HG03469 (cell line): ENCODE results near the gene APOL1.
"Not testable (repeated sequence)": the region's sequence is repeated elsewhere in the genome, so short reads cannot be mapped to it uniquely, and the experiment has no call there.

Experiments used
- ATAC-seq: cut with Tn5 transposase; IDR thresholded peaks from one replicate; pipeline ENCODE4 v1.9.1; 2021; ENCODE audit warnings: mild to moderate bottlenecking, moderate library complexity, moderate number of reproducible peaks; ENCODE audit not compliant: unreplicated experiment

APOL1 gene, protein sequence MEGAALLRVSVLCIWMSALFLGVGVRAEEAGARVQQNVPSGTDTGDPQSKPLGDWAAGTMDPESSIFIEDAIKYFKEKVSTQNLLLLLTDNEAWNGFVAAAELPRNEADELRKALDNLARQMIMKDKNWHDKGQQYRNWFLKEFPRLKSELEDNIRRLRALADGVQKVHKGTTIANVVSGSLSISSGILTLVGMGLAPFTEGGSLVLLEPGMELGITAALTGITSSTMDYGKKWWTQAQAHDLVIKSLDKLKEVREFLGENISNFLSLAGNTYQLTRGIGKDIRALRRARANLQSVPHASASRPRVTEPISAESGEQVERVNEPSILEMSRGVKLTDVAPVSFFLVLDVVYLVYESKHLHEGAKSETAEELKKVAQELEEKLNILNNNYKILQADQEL

DNA sequence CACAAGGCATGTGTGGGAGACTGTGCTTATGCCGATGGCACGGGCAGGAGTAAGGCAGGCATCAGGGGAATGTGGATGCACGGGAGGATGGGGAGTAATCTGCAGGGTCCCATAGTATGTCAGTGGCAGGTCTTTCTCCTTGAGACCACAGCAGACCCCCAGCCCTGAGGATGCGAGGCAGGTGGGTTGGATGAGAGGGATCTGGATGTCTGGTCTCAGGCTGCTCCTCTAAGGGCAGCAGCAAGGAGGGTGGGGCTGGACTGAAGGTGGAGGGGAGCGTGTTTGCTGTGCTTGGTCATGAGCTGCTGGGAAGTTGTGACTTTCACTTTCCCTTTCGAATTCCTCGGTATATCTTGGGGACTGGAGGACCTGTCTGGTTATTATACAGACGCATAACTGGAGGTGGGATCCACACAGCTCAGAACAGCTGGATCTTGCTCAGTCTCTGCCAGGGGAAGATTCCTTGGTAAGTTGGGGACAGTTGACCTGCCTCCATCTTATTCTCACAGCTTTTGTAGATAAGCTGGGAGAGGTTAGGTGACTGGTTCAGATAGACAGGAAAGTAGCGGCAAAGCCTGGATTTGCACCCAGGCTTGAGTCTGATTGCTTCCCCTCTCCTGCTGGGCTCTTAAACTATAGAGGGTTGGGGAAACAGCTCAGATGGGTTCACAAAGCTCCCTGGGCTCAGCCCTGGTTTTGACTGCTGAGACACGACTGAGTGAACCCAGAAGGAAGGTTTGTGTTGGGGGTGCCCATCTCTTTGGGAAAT, at the start of gene APOL1:
TSS of gene APOL1 (plus strand) at position 380 of the 769 bp plus-strand sequence. CDS start 1,823 bp downstream, outside the sequence.
- no peak for ATAC-seq

DNA sequence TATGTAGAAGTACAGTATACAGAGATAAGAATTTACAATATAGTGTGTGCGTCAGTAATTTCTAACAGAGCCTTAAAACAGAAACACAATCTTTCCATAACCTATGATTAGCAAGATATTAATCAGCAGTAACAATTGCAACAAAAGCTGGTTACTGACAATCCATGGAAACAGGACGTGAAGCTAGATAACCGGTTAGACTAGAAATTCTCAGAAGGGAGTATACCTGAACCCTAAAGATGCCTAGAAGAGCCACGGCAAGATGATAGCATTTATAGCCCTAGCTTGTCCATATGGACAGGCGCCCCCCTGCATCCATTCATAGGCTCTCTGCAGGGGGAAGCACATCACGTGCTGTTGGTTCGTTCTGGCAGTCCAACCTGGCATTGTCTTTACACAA, 49.5 kb upstream of the APOL1 start:
- ATAC-seq: not testable (repeated sequence)

DNA sequence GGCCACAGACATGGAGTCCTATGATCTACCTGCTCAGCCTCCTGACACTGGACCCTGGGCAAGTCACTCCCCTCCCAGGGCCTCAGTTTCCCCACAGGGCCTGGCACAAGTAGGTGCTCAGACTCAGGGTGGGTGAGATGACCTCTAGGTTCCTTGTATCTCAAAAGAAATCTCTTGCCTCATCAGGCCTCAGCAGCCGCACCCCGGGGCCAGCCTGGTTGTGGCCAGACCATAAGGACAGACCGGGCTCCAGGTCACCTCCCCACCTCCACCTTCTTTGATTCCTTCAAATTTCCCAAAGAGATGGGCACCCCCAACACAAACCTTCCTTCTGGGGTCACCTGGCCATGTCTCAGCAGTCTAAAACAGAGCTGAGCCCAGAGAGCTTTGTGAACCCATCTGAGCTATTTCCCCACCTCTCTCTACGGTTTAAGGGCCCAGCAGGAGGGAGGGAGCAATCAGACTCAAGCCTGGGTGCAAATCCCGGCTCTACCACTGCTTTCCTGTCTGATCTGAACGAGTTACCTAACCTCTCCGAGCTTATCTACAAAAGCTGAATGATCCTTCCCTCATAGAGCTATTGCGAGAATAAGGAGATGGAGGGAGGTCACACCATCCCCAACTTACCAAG, 48.8 kb upstream of the APOL1 start:
- no peak for ATAC-seq

DNA sequence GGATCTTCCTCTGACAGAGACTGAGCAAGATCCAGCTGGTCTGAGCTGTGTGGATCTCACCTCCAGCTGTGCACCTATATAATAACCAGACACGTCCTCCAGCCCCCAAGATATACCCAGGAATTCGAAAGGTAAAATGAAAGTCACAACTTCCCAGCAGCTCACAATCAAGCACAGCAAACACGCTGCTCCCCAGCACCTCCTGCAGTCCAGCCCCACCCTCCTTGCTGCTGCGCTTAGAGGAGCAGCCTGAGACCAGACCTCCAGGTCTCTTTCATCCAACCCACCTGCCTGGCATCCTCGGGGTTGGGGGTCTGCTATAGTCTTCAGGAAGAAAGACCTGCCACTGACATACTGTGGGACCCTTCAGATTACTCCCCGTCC, 48.3 kb upstream of the APOL1 start:
- no peak for ATAC-seq

GRCh38 chr22:36205573-36205972, 47.4 kb upstream of the APOL1 start:
- ATAC-seq: not testable (repeated sequence)

DNA sequence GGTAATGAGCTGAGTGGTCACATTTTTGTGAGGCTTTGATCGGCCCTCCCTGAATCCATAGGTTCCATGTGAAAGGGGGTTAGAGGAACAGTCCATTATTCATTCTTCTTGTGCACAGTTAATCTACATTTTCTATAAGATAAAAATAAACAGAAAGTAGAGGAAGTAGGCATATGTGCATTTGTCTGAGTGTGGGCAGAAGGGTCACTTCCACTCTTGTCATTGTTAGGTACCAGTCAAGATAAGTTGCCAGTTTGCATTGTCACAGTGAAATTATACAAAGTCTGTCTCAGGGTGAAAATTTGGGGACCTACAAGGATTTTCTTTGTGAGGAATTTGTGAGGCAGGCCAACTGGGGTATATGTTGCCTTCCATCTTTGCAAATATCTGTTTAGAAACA, 46.7 kb upstream of the APOL1 start:
- ATAC-seq: no peak

- ATAC-seq: no peak
Observed at GRCh38 chr22:36208162-36208765, 44.7 kb upstream of the APOL1 start.

DNA sequence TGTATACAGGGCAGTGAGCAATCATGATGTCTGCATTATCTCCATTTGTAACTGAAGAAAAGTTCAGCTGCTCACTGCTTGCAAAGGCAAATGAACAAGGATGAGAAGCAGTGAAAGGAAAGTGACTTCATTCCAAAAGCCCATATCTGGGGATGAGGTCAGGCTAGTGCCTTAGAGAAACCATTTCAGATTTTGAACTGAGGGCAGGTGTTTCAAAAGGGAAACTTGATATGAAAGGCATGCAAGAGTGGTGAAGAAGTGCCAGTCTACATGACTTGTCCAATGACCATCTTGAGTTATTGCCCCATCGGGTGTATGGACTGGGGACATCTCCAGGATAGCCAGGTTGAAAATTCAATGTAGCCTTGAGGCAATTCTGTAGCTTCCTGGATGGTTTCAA, 44.0 kb upstream of the APOL1 start:
- no peak for ATAC-seq

DNA sequence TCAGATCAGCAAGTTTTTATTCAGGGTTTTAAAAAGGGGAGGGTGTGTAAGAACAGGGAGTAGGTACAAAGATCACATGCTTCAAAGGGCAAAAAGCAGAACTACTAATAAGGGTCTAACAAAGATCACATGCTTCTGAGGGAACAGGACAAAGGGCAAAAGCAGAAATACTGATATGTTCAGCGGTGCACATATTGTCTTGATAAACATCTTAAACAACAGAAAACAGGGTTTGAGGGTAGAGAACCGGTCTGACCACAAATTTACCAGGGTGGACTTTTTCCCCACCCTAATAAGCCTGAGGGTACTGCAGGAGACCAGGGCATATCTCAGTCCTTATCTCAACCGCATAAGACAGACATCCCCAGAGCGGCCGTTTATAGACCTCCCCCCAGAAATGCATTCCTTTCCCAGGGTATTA, 43.4 kb upstream of the APOL1 start:
- ATAC-seq: not testable (repeated sequence)

DNA sequence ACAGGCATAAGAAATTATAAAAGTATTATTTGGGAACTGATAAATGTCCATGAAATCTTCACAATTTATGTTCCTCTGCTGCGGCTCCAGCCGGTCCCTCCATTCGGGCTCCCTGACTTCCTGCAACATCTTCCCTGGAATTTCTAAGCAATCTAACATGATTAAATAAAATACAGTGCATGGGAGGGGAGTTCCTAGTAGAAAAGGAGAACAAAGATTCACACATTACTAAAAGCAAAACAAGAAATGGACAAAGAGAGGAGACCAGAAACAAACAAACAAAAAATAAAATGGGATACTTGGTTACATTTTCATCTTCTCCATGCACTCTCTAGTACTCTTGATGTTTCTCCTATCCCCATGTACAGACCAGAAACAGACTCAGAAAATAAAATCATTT, 42.7 kb upstream of the APOL1 start:
- ATAC-seq: no peak

DNA sequence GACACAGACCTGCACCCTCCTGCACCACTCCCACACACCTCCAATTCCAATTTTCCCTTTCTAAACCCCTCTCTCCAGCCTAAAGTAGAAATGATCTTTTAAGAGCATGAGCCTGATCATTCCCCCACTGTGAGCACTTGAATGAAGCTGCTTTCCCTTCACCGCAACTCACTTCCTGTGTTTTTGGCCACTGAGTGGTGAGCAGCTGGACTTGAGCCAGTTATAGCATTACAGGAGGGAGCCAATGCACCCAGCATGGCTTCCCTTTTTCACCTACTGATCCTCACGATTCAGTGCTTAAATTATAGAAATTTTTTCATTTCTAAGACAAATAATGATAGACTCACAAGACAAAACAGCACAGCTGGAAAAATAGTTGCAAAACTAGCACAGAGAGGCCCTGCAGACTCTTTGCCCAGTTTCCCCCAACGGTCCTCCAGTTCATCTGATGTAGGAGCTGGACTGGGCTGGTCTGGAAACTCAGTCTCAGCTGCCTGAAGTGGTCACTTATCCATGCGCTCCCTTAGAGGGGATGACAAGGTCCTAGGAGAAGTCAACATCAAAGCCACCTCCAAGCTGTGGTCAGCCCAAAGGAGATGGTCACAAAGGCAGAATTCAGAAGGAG, 41.6 kb upstream of the APOL1 start:
- no peak for ATAC-seq

- no peak for ATAC-seq
Observed at GRCh38 chr22:36212901-36213300, 40.0 kb upstream of the APOL1 start.

DNA sequence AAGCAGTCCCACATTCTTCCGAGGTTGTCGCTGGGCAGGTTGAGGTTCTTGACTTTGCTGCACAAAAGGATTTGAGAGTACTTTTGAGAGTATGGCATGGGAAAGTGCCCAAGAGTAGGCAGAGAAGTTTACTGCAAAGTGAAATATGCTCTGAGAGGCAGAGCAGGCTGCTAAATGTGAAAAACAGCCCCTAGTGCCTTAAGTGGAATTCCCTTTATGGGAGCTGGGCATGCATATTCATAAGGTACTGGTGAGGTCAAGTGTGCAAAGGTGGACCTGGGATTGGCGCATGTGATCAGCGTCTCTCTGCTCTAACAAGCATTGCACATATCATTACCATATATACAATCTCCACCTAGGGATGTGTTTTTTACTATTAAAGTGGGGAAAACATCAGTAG, 39.3 kb upstream of the APOL1 start:
- no peak for ATAC-seq

GRCh38 chr22:36215981-36216380, 37.0 kb upstream of the APOL1 start:
- no peak for ATAC-seq

DNA sequence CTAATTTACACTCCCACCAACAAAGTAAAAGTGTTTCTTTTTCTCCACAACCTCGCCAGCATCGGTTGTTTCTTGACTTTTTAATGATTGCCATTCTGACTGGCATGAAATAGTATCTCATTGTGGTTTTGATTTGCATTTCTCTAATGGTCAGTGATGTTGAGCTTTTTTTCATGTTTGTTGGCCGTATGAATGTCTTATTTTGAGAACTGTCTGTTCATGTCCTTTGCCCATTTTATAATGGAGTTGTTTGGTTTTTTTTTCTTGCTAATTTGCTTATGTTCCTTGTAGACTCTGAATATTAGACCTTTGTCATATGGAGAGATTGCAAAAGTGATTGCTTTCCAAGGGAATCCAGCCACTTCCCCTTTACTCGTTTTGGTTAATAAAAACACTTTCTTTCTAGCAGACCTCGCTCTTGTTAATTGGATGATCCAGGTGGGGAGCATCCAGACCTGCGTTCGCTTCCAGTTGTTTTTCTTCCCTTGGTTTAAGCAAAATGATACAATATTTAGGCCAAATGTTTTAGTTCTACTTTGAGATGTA, 34.2 kb upstream of the APOL1 start:
- no peak for ATAC-seq

- ATAC-seq: no peak
Observed at GRCh38 chr22:36220451-36220921, 32.4 kb upstream of the APOL1 start.

DNA sequence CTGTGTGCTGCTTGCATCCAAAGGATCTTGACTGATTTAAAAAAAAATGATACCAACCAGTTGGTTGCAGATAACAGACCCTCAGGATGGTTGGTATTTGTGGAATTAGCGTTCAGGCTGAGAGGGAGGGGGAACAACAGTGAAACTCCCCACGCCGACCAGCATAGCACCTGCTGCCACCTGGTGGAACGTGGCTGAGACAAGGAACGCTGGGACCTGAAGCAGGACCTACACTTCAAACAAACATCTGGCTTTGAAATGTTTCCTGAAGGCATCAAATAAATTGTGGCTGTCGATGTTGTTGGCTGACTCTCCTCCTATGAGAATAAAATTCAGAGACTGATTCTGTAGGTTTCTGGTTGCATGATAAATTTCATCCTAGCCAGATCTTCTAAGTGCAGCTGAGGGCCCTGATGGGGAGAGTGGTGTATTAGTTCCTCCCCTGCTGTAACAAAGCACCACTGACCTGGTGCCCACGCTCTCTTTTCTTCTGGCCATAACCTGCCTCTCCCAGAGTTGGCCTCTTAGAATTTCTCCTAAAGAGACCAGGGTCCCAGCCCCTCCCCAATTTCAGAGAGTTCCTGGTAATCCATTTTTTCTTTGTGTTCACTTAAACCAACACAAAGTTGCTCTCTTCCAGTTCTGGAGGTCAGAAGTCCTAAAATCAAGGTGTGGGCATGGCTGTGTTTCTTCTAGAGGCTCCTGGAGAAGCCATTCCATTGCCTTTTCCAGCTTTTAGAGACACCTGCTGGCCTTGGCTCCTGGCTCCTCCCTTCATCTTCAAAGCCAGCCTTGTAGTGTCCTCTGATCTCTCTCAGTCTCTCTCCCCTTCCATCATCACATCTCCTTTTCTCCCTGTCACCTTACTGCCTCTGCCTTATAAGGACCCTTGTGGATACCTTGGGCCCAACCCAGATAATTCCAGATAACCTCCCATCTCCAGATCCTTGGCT, 30.9 kb upstream of the APOL1 start:
- no peak for ATAC-seq

GRCh38 chr22:36222887-36223450, 30.0 kb upstream of the APOL1 start:
- ATAC-seq: no peak

GRCh38 chr22:36223504-36223903, 29.4 kb upstream of the APOL1 start:
- ATAC-seq: no peak
